ENCODE measurements around the gene CNOT9.

DNA sequence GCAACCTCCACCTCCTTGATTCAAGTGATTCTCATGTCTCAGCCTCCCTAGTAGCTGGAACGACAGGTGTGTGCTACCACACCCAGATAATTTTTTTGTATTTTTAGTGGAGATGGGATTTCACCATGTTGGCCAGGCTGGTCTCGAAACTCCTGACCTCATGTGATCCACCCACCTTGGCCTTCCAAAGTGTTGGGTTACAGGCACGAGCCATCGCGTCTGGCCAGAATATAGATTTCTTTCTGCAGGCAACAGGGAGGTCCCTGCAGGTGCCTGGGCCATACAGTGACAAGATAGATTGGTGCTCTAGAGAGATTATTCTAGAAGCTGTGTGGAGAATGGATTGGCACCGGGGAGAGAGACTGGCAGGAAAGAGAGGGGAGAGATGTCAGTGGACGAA is 52.4 kb downstream of the CNOT9 start:
- TF ChIP-seq, protein P1, sequence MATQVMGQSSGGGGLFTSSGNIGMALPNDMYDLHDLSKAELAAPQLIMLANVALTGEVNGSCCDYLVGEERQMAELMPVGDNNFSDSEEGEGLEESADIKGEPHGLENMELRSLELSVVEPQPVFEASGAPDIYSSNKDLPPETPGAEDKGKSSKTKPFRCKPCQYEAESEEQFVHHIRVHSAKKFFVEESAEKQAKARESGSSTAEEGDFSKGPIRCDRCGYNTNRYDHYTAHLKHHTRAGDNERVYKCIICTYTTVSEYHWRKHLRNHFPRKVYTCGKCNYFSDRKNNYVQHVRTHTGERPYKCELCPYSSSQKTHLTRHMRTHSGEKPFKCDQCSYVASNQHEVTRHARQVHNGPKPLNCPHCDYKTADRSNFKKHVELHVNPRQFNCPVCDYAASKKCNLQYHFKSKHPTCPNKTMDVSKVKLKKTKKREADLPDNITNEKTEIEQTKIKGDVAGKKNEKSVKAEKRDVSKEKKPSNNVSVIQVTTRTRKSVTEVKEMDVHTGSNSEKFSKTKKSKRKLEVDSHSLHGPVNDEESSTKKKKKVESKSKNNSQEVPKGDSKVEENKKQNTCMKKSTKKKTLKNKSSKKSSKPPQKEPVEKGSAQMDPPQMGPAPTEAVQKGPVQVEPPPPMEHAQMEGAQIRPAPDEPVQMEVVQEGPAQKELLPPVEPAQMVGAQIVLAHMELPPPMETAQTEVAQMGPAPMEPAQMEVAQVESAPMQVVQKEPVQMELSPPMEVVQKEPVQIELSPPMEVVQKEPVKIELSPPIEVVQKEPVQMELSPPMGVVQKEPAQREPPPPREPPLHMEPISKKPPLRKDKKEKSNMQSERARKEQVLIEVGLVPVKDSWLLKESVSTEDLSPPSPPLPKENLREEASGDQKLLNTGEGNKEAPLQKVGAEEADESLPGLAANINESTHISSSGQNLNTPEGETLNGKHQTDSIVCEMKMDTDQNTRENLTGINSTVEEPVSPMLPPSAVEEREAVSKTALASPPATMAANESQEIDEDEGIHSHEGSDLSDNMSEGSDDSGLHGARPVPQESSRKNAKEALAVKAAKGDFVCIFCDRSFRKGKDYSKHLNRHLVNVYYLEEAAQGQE (IDR thresholded peaks at IDR 0.05; ENCODE audit: insufficient read depth in 1 of 2, low read depth in 2 of 2, low read length in 1 of 2), result no peak
- TF ChIP-seq, protein P2, sequence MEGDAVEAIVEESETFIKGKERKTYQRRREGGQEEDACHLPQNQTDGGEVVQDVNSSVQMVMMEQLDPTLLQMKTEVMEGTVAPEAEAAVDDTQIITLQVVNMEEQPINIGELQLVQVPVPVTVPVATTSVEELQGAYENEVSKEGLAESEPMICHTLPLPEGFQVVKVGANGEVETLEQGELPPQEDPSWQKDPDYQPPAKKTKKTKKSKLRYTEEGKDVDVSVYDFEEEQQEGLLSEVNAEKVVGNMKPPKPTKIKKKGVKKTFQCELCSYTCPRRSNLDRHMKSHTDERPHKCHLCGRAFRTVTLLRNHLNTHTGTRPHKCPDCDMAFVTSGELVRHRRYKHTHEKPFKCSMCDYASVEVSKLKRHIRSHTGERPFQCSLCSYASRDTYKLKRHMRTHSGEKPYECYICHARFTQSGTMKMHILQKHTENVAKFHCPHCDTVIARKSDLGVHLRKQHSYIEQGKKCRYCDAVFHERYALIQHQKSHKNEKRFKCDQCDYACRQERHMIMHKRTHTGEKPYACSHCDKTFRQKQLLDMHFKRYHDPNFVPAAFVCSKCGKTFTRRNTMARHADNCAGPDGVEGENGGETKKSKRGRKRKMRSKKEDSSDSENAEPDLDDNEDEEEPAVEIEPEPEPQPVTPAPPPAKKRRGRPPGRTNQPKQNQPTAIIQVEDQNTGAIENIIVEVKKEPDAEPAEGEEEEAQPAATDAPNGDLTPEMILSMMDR (IDR thresholded peaks at IDR 0.05), result no peak
- TF ChIP-seq POLR2AphosphoS5 (IDR thresholded peaks at IDR 0.05; ENCODE audit: low read depth, low read length), result no peak

Measured in Panc1 (cell line).